ENCODE measurements around the gene ATG2A.

The ATG2A gene

DNA sequence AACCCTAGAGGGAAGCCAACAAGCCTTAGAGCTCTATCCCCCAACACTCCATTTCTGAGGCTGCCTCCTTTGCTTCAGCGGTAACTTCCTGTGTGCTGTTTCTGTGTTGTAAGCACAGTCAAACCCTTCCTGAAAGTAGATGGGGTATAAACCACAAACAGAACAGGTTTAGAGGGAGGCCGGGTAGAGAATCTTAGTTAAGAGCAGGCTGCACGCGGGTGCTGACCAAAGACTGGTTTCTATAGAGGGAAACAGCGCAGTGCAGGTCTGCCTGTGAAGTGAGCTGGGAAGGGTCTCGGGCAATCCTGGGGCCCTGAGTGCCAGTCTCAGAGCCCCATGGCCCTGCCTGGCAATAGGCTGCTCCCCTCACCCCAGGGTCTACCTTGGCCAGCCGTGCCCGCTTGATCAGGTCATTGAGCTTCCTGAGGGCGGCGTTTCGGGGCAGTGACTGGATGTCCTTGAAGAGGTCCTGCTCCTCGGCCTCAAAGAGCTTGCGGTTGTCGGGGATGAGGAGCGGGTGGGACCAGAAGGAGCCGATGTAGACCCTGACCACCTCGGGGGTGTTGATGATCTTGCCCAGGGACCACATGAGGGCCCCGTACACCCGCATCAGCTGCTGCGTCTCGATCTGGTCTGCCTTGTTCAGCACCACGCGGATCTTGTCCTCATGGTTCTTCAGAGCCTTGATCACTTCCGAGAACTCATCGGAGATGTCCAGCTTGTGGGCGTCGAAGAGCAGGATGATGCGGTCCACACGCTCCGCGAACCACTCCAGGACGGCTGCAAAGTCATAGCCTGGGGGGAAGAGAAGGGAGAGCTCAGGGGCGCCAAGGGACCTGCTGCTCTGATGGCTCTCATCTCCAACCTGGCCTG lies 57.2 kb downstream of the ATG2A start:
- Histone ChIP-seq H3K4me3 (no peak overlapping the region), H3K36me3 (replicated peaks) (no peaks in the 10 kb centered on the region; the same call in 1 of the 2 replicates)
- no peak for DNase-seq (ENCODE audit: low spot score in 2 of 2)

DNA sequence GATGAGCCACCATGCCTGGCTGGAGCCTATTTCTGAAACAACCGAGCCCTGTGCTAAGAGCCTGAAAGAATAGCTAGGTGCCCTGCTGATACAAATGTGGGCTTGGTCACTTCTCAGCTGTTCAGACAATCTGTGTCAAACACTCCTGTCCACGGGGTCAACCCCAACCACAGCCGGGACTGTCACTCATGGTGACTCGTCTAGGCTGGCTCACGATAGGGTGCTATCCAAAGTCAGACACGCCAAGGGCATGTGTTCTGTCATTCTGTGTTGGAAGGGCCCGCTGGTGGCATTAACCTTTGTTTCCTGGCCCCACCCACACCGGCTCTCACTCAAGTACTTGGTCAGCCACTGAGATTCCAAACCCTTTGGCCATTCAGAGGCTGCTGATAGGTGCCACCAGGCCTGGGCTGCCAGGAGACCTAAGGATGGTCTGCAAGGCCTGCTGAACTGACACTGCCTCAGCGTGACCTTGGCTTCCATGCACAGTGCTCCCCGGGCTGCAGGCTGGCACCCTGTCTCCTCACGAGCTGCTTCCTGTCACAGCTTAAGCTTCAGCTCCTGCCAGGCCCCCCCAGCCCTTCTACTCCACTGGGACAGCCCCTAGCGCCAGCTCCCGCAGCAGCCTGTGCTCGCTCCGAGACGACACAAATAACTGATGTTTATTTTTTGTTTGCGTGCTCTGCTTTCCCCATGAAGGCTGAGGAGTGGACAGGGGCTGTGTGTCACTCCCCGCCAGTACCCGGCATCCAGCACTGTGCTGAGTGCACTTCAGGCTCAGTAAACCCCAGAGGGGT lies 58.3 kb downstream of the ATG2A start:
- Histone ChIP-seq H3K9me3 (no peaks in the 10 kb centered on the region), H3K36me3 (replicated peaks) (peaks cover 3% of the 10 kb centered on the region; the same call in 1 of the 2 replicates), H3K4me3 (no peak overlapping the region), H3K4me1 (no peaks in the 10 kb centered on the region), H3K27me3 (ENCODE audit: low read depth) (no peaks in the 10 kb centered on the region)
- DNase-seq (ENCODE audit: low spot score in 2 of 2) = no peak
- in situ Hi-C loops (cut with MboI; ENCODE audit: low sequenced_read_pairs) = no loop called here

More for the DNA sequence above, 57.2 kb downstream of the ATG2A start:
- no peaks in the 10 kb centered on the region for H3K4me1 ChIP-seq
- in situ Hi-C loops (cut with MboI; ENCODE audit: low sequenced_read_pairs) = no loop called here
- no peaks in the 10 kb centered on the region for H3K9me3 ChIP-seq
- H3K27me3 ChIP-seq (ENCODE audit: low read depth) = no peaks in the 10 kb centered on the region

DNA sequence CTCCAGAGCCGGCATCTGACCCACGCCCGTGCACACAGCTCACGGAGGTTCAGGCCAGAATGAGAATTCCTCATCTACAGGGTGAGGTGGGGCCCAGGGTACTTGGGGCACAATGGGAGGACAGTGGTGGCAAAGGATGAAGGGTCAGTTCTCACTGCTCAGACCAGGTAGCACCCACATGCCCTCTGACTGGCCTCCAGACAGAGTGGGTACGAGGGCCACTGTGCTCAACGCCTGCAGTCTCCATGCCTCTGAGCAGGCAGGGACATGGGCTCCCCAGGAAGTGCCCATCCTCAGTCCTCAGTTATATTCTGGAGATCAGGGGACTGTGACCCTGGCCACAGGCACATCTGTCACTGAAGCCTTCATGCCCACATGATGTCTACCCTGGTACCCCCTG lies 59.5 kb downstream of the ATG2A start:
- Histone ChIP-seq H3K4me1 (no peaks in the 10 kb centered on the region), H3K4me3 (no peak overlapping the region), H3K36me3 (replicated peaks) (peaks cover 3% of the 10 kb centered on the region; the same call in 1 of the 2 replicates), H3K27me3 (ENCODE audit: low read depth) (no peaks in the 10 kb centered on the region), H3K9me3 (no peaks in the 10 kb centered on the region)
- no peak for DNase-seq (ENCODE audit: low spot score in 2 of 2)
- in situ Hi-C loops (cut with MboI; ENCODE audit: low sequenced_read_pairs) = no loop called here

DNA sequence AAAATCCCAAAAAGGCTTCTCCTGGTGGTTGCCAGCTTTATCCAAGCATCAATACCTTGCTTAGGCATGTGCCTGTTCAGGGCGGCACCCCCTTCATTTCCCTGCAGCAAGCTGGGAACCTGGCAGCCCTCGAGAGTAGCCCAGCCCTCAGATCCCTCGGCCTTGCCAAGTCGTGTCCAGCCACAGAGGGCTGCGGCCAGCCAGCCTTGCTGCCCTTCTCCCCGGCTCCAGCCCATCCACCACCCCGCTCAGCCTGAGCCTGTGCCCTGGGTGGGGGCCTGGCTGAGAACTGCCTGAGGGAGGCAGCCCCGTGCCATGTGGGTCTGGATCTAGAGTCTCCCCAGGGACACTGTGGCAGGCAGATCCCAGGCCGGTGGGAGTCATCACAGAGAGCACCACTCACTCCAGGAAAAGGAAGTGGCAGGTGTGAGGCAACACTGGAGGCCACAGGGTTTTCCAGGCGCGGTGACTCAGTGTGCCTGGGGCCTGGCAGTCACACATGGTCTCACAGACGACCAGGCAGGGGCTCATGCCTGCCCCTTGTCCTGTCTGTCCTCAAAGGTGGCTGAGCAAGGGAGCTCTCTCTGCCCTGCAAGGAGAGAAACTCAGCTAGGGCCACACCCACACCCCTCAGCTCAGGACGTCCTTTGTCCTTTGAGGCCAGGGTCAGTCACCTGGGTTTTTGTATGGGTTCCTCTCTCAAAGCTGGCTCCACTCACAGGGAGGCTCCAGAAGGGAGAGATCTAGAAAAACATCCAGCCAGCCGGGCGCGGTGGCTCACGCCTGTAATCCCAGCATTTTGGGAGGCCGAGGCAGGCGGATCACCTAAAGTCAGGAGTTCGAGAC lies 60.4 kb downstream of the ATG2A start:
- in situ Hi-C loops (cut with MboI; ENCODE audit: low sequenced_read_pairs) = no loop called here

DNA sequence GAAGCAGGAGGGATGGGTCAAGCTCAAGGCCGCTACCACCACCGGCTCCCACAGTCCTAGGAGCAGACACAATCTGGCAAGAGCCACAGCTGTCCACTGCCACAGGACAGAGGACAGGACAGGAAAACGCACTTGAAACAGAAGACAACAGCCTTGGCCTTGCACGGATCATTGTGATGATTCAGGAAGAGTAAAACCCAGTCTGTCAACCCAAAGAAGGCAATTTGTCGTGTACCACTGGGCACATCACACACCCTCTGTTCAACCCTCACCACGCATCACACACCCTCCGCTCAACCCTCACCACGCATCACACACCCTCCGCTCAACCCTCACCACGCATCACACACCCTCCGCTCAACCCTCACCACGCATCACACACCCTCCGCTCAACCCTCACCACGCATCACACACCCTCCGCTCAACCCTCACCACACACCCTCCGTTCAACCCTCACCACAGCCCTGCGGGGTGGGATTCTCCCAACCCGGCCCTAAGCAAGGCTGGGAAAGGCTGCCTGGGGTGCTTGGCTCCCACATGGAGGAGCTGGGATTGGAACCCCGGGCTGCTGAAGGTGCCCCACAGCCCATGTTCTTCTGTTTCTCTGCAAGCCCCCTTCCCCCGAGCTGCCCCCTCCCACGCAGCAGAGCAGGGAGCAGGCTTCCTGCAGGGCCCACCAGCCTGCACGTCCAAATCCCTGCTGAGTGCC lies 61.3 kb downstream of the ATG2A start:
- peaks cover 3% of the 10 kb centered on the region; the same call in 1 of the 2 replicates for H3K36me3 ChIP-seq (replicated peaks)
- no peaks in the 10 kb centered on the region for H3K4me1 ChIP-seq
- H3K9me3 ChIP-seq = no peaks in the 10 kb centered on the region
- in situ Hi-C loops (cut with MboI; ENCODE audit: low sequenced_read_pairs) = no loop called here
- no peak overlapping the region for H3K4me3 ChIP-seq
- no peak for DNase-seq (ENCODE audit: low spot score in 2 of 2)
- H3K27me3 ChIP-seq (ENCODE audit: low read depth) = no peaks in the 10 kb centered on the region

More for the DNA sequence above, 60.4 kb downstream of the ATG2A start:
- no peaks in the 10 kb centered on the region for H3K4me1 ChIP-seq
- H3K27me3 ChIP-seq (ENCODE audit: low read depth) = no peaks in the 10 kb centered on the region
- H3K9me3 ChIP-seq = no peaks in the 10 kb centered on the region
- H3K4me3 ChIP-seq = no peak overlapping the region
- DNase-seq (ENCODE audit: low spot score in 2 of 2) = no peak
- peaks cover 3% of the 10 kb centered on the region; the same call in 1 of the 2 replicates for H3K36me3 ChIP-seq (replicated peaks)

DNA sequence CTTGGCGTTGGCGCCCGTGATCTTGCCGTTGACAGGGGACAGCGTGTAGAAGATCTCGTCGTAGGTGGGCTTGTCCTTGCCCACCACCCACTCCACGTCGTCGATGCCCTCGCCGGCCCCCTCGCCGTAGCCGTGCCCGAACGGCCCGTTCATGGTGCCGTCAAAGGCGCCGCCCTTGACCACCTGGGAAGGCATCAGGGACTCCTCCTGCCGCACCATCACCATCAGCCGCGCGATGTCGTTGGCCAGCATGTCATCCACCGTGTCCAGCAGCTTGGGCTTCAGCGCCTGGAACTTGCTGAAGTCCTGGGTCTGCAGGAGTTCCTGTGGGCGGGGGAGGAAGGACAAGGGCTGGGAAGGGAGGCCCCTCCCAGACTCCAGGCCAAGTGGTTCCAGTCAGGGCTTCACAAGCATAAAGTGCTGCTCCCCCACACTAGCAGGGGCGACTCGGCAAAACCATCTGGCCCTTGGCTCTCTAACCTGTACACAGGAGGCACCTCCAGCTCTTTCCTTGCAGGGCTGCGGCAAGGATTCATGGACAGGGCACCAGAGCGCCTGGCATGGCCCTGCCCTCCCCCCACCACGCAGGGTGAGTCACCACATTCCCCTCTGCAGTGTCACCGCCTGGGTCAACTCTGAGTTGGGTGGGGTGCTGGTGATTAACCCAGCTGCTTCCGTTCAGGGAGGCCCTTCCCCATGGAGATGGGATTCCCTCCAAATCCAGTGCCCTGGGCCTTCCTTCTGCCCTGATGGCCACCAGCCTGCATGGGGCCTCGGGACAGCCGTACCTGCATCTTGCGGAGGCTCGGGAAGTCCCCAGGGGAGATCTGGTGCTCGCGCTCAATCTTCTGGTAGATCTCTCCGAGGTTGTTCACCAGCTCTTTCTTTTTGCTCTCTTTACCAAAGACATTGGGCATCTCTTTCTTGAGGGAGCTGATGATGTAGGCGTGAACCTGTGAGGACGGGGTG lies 62.2 kb downstream of the ATG2A start:
- no peak overlapping the region for H3K4me3 ChIP-seq
- no peak for DNase-seq (ENCODE audit: low spot score in 2 of 2)
- H3K4me1 ChIP-seq = no peaks in the 10 kb centered on the region

DNA sequence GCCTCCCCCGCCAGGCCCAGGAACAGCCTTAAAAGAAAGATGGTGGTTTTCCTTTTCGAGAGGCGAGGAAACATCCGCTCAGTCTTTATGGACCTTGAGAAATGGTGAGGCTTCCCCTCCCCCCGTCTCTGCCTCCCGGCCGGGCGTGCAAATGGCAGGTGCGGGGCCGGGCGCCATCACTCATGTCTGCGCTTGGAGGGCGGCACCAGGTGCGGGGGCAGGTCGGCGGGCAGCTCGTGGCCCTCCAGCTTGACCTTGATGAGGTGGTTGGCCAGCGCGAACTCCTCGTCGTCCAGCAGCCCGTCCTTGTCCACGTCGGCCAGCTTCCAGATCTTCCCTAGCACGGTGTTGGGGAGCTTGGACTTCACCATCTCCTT lies 62.9 kb downstream of the ATG2A start:
- Histone ChIP-seq H3K4me1 (no peaks in the 10 kb centered on the region), H3K9me3 (no peaks in the 10 kb centered on the region), H3K4me3 (no peak overlapping the region), H3K27me3 (ENCODE audit: low read depth) (no peaks in the 10 kb centered on the region), H3K36me3 (replicated peaks) (peaks cover 3% of the 10 kb centered on the region; the same call in 1 of the 2 replicates)
- no peak for DNase-seq (ENCODE audit: low spot score in 2 of 2)
- in situ Hi-C loops (cut with MboI; ENCODE audit: low sequenced_read_pairs) = no loop called here

More for the DNA sequence above, 62.2 kb downstream of the ATG2A start:
- Histone ChIP-seq H3K9me3 (no peaks in the 10 kb centered on the region), H3K27me3 (ENCODE audit: low read depth) (no peaks in the 10 kb centered on the region), H3K36me3 (replicated peaks) (peaks cover 3% of the 10 kb centered on the region; the same call in 1 of the 2 replicates)
- in situ Hi-C loops (cut with MboI; ENCODE audit: low sequenced_read_pairs) = no loop called here

DNA sequence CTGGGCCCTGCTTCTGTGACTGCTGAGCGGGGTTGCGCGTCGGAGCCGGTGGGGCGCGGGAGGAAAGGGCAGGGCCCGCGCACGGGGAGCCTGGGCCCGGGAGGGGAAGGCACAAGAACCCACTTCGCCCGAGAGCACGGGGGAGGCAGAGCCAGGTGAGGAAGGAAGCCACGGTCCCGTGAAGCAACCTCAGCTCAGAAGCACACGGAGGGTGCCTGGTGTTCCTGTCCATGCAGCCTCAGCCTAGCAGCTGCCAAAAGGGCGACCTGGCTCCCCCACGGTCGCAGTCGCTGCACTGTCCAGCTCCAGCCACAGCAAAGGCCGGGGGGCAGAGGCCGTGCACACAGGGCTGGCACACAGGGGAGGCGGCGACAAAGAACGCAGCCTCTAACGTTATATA lies 63.3 kb downstream of the ATG2A start:
- no peak for DNase-seq (ENCODE audit: low spot score in 2 of 2)
- in situ Hi-C loops (cut with MboI; ENCODE audit: low sequenced_read_pairs) = no loop called here
- no peaks in the 10 kb centered on the region for H3K4me1 ChIP-seq

DNA sequence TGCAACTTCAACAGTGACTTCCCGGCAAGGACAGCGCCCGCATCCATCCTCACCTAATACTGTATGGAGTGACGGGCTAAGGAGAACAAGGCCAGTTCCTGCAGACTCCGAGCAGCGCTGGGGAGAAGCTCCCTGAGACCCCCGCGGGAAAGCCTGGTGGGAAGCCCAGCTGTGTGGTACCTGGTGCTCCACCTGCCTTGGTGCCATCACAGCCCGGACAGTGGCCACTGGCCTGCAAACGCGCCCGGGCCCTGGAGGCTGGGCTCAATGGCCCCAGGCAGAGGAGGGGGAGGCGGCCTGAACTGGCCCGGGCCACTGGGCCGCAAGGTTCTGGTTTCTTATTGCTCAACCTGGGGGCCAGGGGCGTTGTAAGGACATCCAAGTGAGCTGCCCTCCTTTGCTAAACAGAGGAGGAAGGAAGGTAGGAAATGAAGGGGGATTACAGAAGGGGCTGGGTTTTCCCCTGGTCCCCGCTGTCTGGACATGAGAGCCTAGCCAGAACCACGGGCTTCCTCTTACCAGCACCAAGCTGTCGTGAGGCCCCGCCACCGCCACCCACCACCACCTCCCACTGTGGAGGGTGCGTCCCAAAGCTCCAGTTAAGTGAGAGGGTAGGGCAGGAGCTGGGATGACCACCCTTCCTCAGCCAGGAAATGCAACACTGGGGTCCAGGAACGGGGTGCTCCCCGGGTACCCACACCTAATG lies 64.1 kb downstream of the ATG2A start:
- in situ Hi-C loops (cut with MboI; ENCODE audit: low sequenced_read_pairs) = no loop called here
- Histone ChIP-seq H3K4me1 (no peaks in the 10 kb centered on the region), H3K36me3 (replicated peaks) (peaks cover 3% of the 10 kb centered on the region; the same call in 1 of the 2 replicates), H3K9me3 (no peaks in the 10 kb centered on the region), H3K4me3 (no peak overlapping the region), H3K27me3 (ENCODE audit: low read depth) (no peaks in the 10 kb centered on the region)
- DNase-seq (ENCODE audit: low spot score in 2 of 2) = no peak

More for the DNA sequence above, 63.3 kb downstream of the ATG2A start:
- Histone ChIP-seq H3K36me3 (replicated peaks) (peaks cover 3% of the 10 kb centered on the region; the same call in 1 of the 2 replicates), H3K9me3 (no peaks in the 10 kb centered on the region), H3K27me3 (ENCODE audit: low read depth) (no peaks in the 10 kb centered on the region), H3K4me3 (no peak overlapping the region)

DNA sequence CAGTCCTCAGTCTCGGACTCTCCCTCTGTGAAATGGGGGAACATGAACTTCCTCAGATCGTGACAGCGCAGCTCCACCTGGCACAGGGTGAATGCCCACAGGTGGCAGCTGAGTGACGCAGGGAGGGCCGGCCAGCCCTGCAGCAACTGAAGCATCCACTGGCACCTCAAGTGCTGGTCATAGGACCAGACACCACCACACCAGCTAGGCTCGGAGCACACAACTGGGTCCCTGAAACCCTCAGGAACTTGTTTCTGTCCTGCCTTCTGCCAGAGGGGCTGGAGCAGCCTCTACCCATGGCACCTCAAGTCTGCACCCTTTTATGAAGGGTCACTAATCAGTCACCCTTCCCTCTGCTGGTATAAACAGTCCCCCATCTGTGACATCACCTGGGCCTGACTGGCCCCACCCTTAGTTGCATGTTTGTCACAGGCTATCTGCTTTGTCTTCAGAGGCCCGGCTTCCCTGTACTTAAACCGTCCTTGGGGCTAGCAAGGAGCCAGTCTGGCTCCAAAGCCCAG lies 65.1 kb downstream of the ATG2A start:
- DNase-seq (ENCODE audit: low spot score in 2 of 2) = no peak
- Histone ChIP-seq H3K36me3 (replicated peaks) (peaks cover 3% of the 10 kb centered on the region; the same call in 1 of the 2 replicates), H3K4me1 (no peaks in the 10 kb centered on the region), H3K9me3 (no peaks in the 10 kb centered on the region), H3K27me3 (ENCODE audit: low read depth) (no peaks in the 10 kb centered on the region), H3K4me3 (no peak overlapping the region)
- in situ Hi-C loops (cut with MboI; ENCODE audit: low sequenced_read_pairs) = no loop called here

DNA sequence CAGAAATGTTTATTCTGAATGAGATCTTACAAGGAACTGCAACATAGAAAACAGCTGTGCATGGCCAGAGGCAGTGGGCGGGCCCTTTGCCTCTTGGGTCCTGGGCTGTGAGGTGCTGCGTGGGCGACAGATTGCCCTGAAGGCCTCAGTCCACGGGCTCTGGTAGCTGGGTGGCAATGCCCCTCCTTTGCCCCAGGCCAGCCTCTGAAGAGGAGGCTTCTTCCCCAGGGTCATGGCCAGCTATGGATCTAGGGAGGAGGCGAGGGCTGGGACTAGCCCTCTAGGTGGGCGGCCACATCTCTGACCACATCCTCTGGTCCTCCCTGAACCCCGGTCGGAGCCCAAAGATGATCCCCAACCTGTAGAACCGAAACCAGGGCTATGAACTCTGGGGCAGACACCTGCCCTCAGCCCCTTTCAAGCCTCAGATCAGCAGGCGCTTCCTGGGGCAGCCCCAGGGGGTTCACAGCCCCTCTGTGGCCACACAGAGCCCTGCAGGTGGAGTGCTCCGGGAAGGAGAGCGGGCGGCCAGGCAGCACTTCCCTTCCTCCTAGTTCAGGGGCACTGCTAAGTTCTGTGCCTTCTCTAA lies 65.9 kb downstream of the ATG2A start:
- H3K9me3 ChIP-seq = no peaks in the 10 kb centered on the region
- peaks cover 3% of the 10 kb centered on the region; the same call in 1 of the 2 replicates for H3K36me3 ChIP-seq (replicated peaks)
- H3K4me3 ChIP-seq = no peak overlapping the region
- H3K4me1 ChIP-seq = no peaks in the 10 kb centered on the region
- in situ Hi-C loops (cut with MboI; ENCODE audit: low sequenced_read_pairs) = no loop called here
- no peaks in the 10 kb centered on the region for H3K27me3 ChIP-seq (ENCODE audit: low read depth)
- DNase-seq (ENCODE audit: low spot score in 2 of 2) = no peak

All from HAP-1 (cell line).